Astrocyte (in vitro differentiated cells and primary cell): ENCODE data around the gene PCNP. TPM values are rescaled to one million over a fixed set of nuclear protein-coding genes. Genes with fewer than 3 reads are reported as not detected.
"Not testable (repeated sequence)": the region's sequence is repeated elsewhere in the genome, so short reads cannot be mapped to it uniquely, and the experiment has no call there.

Experiments
- DNase-seq: peaks from one replicate; pipeline ENCODE4 v3.0.0-alpha.2; 2010; ENCODE audit warnings: low read depth
- FAIRE-seq: peaks from 2 replicates; lab custom pipeline; 2011; peaks lifted over from hg19 to GRCh38; lab: Jason Lieb, UNC
- H2AFZ ChIP-seq: 2 replicates; pipeline ENCODE4 v1.6.0; 2012; ENCODE audit warnings: low read depth, low read length, inconsistent platforms
- H3K27ac ChIP-seq: 2 replicates; pipeline ENCODE4 v1.5.1; 2011; ENCODE audit warnings: low read depth, low read length, inconsistent platforms
- H3K27me3 ChIP-seq: 2 replicates; pipeline ENCODE4 v1.6.0; 2011; ENCODE audit warnings: low read length, inconsistent platforms; ENCODE audit not compliant: insufficient read depth
- H3K36me3 ChIP-seq: 2 replicates; pipeline ENCODE4 v1.5.1; 2011; ENCODE audit warnings: low read length, inconsistent platforms; ENCODE audit not compliant: insufficient read depth
- H3K4me1 ChIP-seq: 2 replicates; pipeline ENCODE4 v1.5.1; 2011; ENCODE audit warnings: low read length, inconsistent platforms; ENCODE audit not compliant: insufficient read depth
- H3K4me2 ChIP-seq: 2 replicates; pipeline ENCODE4 v1.6.0; 2012; ENCODE audit warnings: low read length, inconsistent platforms
- H3K4me3 ChIP-seq: 2 replicates; pipeline ENCODE4 v1.5.1; 2011; ENCODE audit warnings: low read depth, mild to moderate bottlenecking, low read length, inconsistent platforms; ENCODE audit not compliant: insufficient read depth
- H3K79me2 ChIP-seq: 2 replicates; pipeline ENCODE4 v1.6.0; 2012; ENCODE audit warnings: mild to moderate bottlenecking, low read length, inconsistent platforms; ENCODE audit not compliant: insufficient read depth
- H3K9ac ChIP-seq: 2 replicates; pipeline ENCODE4 v1.6.0; 2012; ENCODE audit warnings: mild to moderate bottlenecking, low read length, inconsistent platforms
- H3K9me3 ChIP-seq: 2 replicates; pipeline ENCODE4 v1.5.1; 2012; ENCODE audit warnings: low read depth, mild to moderate bottlenecking, low read length, inconsistent platforms; ENCODE audit not compliant: insufficient read depth
- H4K20me1 ChIP-seq: 2 replicates; pipeline ENCODE4 v1.6.0; 2012; ENCODE audit warnings: low read length, inconsistent platforms; ENCODE audit not compliant: insufficient read depth
- H3K27ac Mint-ChIP-seq: one replicate; pipeline ENCODE4 v1.8.0; 2021; ENCODE audit warnings: mild to moderate bottlenecking, mixed read lengths; ENCODE audit not compliant: unreplicated experiment
- H3K27me3 Mint-ChIP-seq: one replicate; pipeline ENCODE4 v1.8.0; 2021; ENCODE audit warnings: low read depth, mixed read lengths; ENCODE audit not compliant: unreplicated experiment
- H3K36me3 Mint-ChIP-seq: one replicate; pipeline ENCODE4 v1.8.0; 2021; ENCODE audit warnings: low read depth, mixed read lengths; ENCODE audit not compliant: unreplicated experiment
- H3K4me1 Mint-ChIP-seq: one replicate; pipeline ENCODE4 v1.8.0; 2021; ENCODE audit warnings: low read depth, mixed read lengths; ENCODE audit not compliant: unreplicated experiment
- H3K4me3 Mint-ChIP-seq: one replicate; pipeline ENCODE4 v1.8.0; 2021; ENCODE audit warnings: mild to moderate bottlenecking, moderate library complexity, mixed read lengths; ENCODE audit not compliant: unreplicated experiment
- H3K9me3 Mint-ChIP-seq: one replicate; pipeline ENCODE4 v1.8.0; 2021; ENCODE audit warnings: mild to moderate bottlenecking, mixed read lengths; ENCODE audit not compliant: unreplicated experiment
- CTCF ChIP-seq: IDR thresholded peaks from 2 replicates; pipeline ENCODE4 v1.5.1; 2011; ENCODE audit warnings: low read depth, mild to moderate bottlenecking, inconsistent platforms, low read length, moderate library complexity; ENCODE audit not compliant: insufficient read depth
- EZH2 ChIP-seq: IDR thresholded peaks from 2 replicates; pipeline ENCODE4 v1.6.1; 2012; ENCODE audit warnings: mild to moderate bottlenecking, low read length, inconsistent platforms; ENCODE audit not compliant: insufficient read depth
- total RNA-seq: library from RNA; stranded (reverse); gene quantifications from 2 replicates; pipeline ENCODE4 v1.2.1, GENCODE V29; 2021

Gene PCNP
- total RNA-seq, 1 donor from 2014 or later = 151 TPM

- not testable (repeated sequence) for H4K20me1 ChIP-seq, H3K79me2 ChIP-seq, H3K27ac Mint-ChIP-seq, H3K36me3 ChIP-seq, H3K4me2 ChIP-seq, H3K4me3 Mint-ChIP-seq, H3K4me1 ChIP-seq, H3K27me3 ChIP-seq, DNase-seq, FAIRE-seq, H2AFZ ChIP-seq, H3K4me1 Mint-ChIP-seq, H3K27ac ChIP-seq, H3K4me3 ChIP-seq, H3K9me3 Mint-ChIP-seq, H3K27me3 Mint-ChIP-seq, H3K9ac ChIP-seq, H3K9me3 ChIP-seq, H3K36me3 Mint-ChIP-seq
These were observed 20.6 kb upstream of the PCNP start for GRCh38 chr3:101553381-101553780.

- peaks cover 4% of the 10 kb centered on the region for H3K27me3 ChIP-seq
- H3K4me3 ChIP-seq = no peak overlapping the region
- H4K20me1 ChIP-seq = no peaks in the 10 kb centered on the region
- Mint-ChIP-seq H3K36me3 (no peaks in the 10 kb centered on the region), H3K27me3 (no peaks in the 10 kb centered on the region), H3K4me1 (no peaks in the 10 kb centered on the region), H3K4me3 (no peak overlapping the region), H3K27ac (no peak overlapping the region), H3K9me3 (no peaks in the 10 kb centered on the region)
- no peak overlapping the region for H2AFZ ChIP-seq
- H3K4me1 ChIP-seq = no peaks in the 10 kb centered on the region
- FAIRE-seq (no peak), DNase-seq (no peak)
- no peaks in the 10 kb centered on the region for H3K36me3 ChIP-seq
- H3K9me3 ChIP-seq = no peaks in the 10 kb centered on the region
- no peak for TF ChIP-seq CTCF
- no peak for TF ChIP-seq EZH2
- no peak overlapping the region for H3K27ac ChIP-seq
- H3K79me2 ChIP-seq = no peaks in the 10 kb centered on the region
- no peak overlapping the region for H3K9ac ChIP-seq
- H3K4me2 ChIP-seq = no peak overlapping the region
These were observed 17.9 kb upstream of the PCNP start for GRCh38 chr3:101556064-101556463.

- peaks cover 38% of the 10 kb centered on the region for H4K20me1 ChIP-seq
- no peak for TF ChIP-seq EZH2
- TF ChIP-seq CTCF = no peak
- H3K4me2 ChIP-seq = peak within 1 kb of the TSS; percentile 86
- H3K36me3 Mint-ChIP-seq = peaks cover 10% of the 10 kb centered on the region
- peaks cover 3% of the 10 kb centered on the region for H3K27me3 ChIP-seq
- peak within 1 kb of the TSS; percentile 97 for H3K9ac ChIP-seq
- peak within 1 kb of the TSS; percentile 94 for H2AFZ ChIP-seq
- FAIRE-seq (peak; percentile 62), DNase-seq (peak; percentile 88)
- peaks cover 21% of the 10 kb centered on the region for H3K36me3 ChIP-seq
- peak within 1 kb of the TSS; percentile 92 for H3K27ac ChIP-seq
- no peaks in the 10 kb centered on the region for H3K9me3 ChIP-seq
- H3K4me1 ChIP-seq = peaks cover 6% of the 10 kb centered on the region
- H3K79me2 ChIP-seq = peaks cover 51% of the 10 kb centered on the region
- H3K9me3 Mint-ChIP-seq = no peaks in the 10 kb centered on the region
- peak within 1 kb of the TSS; percentile 89 for H3K27ac Mint-ChIP-seq
- H3K27me3 Mint-ChIP-seq = no peaks in the 10 kb centered on the region
- peak within 1 kb of the TSS; percentile 98 for H3K4me3 Mint-ChIP-seq
- peaks cover 11% of the 10 kb centered on the region for H3K4me1 Mint-ChIP-seq
- peak within 1 kb of the TSS; percentile 99 for H3K4me3 ChIP-seq
These were observed 12.2 kb upstream of the PCNP start, which contains the start of gene TRMT10C for GRCh38 chr3:101561630-101562328. TSS of gene TRMT10C (plus strand) at chr3:101561868. CDS start at chr3:101564782, 2,914 bp downstream.
